GM12878 (cell line): ENCODE results near the gene FABP6. TPM values are rescaled to one million over a fixed set of nuclear protein-coding genes. Genes with fewer than 3 reads are reported as not detected.

ENCODE experiments used
- CHD2 ChIP-seq: IDR thresholded peaks from 2 replicates; pipeline ENCODE4 v1.6.1; 2011; ENCODE audit warnings: low read depth, low read length, improper control_type of control experiment, borderline replicate concordance
- GABPA ChIP-seq: IDR thresholded peaks from 2 replicates; pipeline ENCODE4 v1.6.1; 2014; ENCODE audit warnings: antibody characterized with exemption, low read depth, mild to moderate bottlenecking, inconsistent platforms
- HDAC6 ChIP-seq: fragments of 200-600 bp; sonication (generic); IDR thresholded peaks from one replicate; pipeline ENCODE4 v1.8.0; 2017; ENCODE audit warnings: antibody characterized with exemption; ENCODE audit not compliant: unreplicated experiment
- IKZF1 ChIP-seq: fragments of 450-650 bp; conservative IDR thresholded peaks from 2 replicates; pipeline ENCODE4 v1.6.1; 2017; ENCODE audit warnings: antibody characterized with exemption, mild to moderate bottlenecking
- KDM1A ChIP-seq: fragments of 200-600 bp; sonication (generic); IDR thresholded peaks from 2 replicates; pipeline ENCODE4 v1.6.1; 2016; ENCODE audit warnings: borderline replicate concordance
- MEF2B ChIP-seq: fragments of 450-650 bp; IDR thresholded peaks from 2 replicates; pipeline ENCODE4 v1.6.1; 2018; ENCODE audit warnings: mild to moderate bottlenecking, moderate library complexity; ENCODE audit not compliant: partially characterized antibody, poor library complexity, severe bottlenecking
- MTA3 ChIP-seq: IDR thresholded peaks from 2 replicates; pipeline ENCODE4 v1.6.1; 2012; ENCODE audit warnings: low read length, inconsistent platforms, borderline replicate concordance
- NFYA ChIP-seq: IDR thresholded peaks from 2 replicates; pipeline ENCODE4 v1.6.1; 2011; ENCODE audit warnings: low read depth, mild to moderate bottlenecking, low read length, improper control_type of control experiment, borderline replicate concordance
- NR2F1 ChIP-seq: fragments of 450-650 bp; conservative IDR thresholded peaks from 2 replicates; pipeline ENCODE4 v1.6.1; 2017; ENCODE audit warnings: mild to moderate bottlenecking
- NRF1 ChIP-seq: conservative IDR thresholded peaks from 2 replicates; pipeline ENCODE4 v1.6.1; 2011; ENCODE audit warnings: mild to moderate bottlenecking, low read depth, low read length, improper control_type of control experiment
- POLR2AphosphoS5 ChIP-seq: IDR thresholded peaks from 2 replicates; pipeline ENCODE4 v1.6.1; 2011; ENCODE audit warnings: mild to moderate bottlenecking, low read length, inconsistent platforms
- RB1 ChIP-seq: fragments of 450-650 bp; formaldehyde crosslinking; IDR thresholded peaks from 2 replicates; pipeline ENCODE4 v1.6.1; 2017; ENCODE audit warnings: mild to moderate bottlenecking, borderline replicate concordance
- RFX5 ChIP-seq: IDR thresholded peaks from 2 replicates; pipeline ENCODE4 v1.6.1; 2011; ENCODE audit warnings: low read depth, low read length, improper control_type of control experiment
- RUNX3 ChIP-seq: IDR thresholded peaks from 2 replicates; pipeline ENCODE4 v1.6.1; 2012; ENCODE audit warnings: low read length, inconsistent platforms
- SIN3A ChIP-seq: IDR thresholded peaks from 2 replicates; pipeline ENCODE4 v1.6.1; 2012; ENCODE audit warnings: low read depth, low read length, improper control_type of control experiment
- TCF3 ChIP-seq: IDR thresholded peaks from 2 replicates; pipeline ENCODE4 v1.6.1; 2012; ENCODE audit warnings: low read depth, mild to moderate bottlenecking, low read length, borderline replicate concordance; ENCODE audit not compliant: insufficient read depth
- ZNF384 ChIP-seq: IDR thresholded peaks from 2 replicates; pipeline ENCODE4 v1.6.1; 2012; ENCODE audit warnings: low read depth, mild to moderate bottlenecking, low read length, improper control_type of control experiment, borderline replicate concordance
- polyA plus RNA-seq, 11 experiments: library from polyadenylated mRNA; depleted of rRNA in 4 of 11; unstranded in 6 of 11; stranded (reverse) in 5 of 11; fragments of >200 nt; fragmentation: Nextera tagmentation in 4 of 11; fragmentation: Illumina TruSeq in 1 of 11; extraction: Ambion mirVana in 4 of 11; extraction: Trizol in 1 of 11; gene quantifications; 1 replicate in 1 of 11; 2 replicates in 10 of 11; pipeline versions ENCODE4 v1.2.1 to v1.2.3, GENCODE V29; 2011 to 2016; ENCODE audit warnings: inconsistent platforms in 2 of 11, missing spikeins in 2 of 11, low read depth in 1 of 11
- total RNA-seq, 4 experiments: library from RNA; depleted of rRNA in 3 of 4; stranded (reverse); fragments of >200 nt in 3 of 4; fragmentation: Illumina TruSeq in 1 of 4; extraction: Trizol in 1 of 4; gene quantifications; 2 replicates each; pipeline versions ENCODE4 v1.2.1 to v1.2.3, GENCODE V29; 2013 to 2021
- TF ChIP-seq, protein P1 (sequence below), 3 experiments: IDR thresholded peaks in 2 of 3; conservative IDR thresholded peaks in 1 of 3; 2 replicates each; pipeline ENCODE4 v1.5.1; 2011; ENCODE audit warnings: low read depth in 3 of 3, low read length in 3 of 3, mild to moderate bottlenecking in 3 of 3, control low read depth in 2 of 3, moderate library complexity in 2 of 3, inconsistent platforms in 1 of 3, mixed read lengths in 1 of 3; ENCODE audit not compliant: control insufficient read depth in 2 of 3, insufficient read depth in 1 of 3; ENCODE audit errors: extremely low read depth in 1 of 3
- TF ChIP-seq, protein P2 (sequence below): IDR thresholded peaks from 2 replicates; pipeline ENCODE4 v1.6.1; 2012; ENCODE audit warnings: improper control_type of control experiment, low read depth, low read length; ENCODE audit not compliant: insufficient replicate concordance
- TF ChIP-seq, protein P3 (sequence below): fragments of 150-350 bp; IDR thresholded peaks from 2 replicates; pipeline ENCODE4 v1.6.1; 2014; ENCODE audit warnings: mild to moderate bottlenecking, low read depth, low read length
- TF ChIP-seq, protein P4 (sequence below): fragments of 450-650 bp; IDR thresholded peaks from 2 replicates; pipeline ENCODE4 v1.6.1; 2014; ENCODE audit warnings: mild to moderate bottlenecking

FABP6 gene
- total and polyA plus RNA-seq, 10 of the 15 experiments (the other 5 are each of a cell fraction or from before 2014, with no cell fraction given) = 0.66 to 8.1 (median 2.4) TPM

DNA sequence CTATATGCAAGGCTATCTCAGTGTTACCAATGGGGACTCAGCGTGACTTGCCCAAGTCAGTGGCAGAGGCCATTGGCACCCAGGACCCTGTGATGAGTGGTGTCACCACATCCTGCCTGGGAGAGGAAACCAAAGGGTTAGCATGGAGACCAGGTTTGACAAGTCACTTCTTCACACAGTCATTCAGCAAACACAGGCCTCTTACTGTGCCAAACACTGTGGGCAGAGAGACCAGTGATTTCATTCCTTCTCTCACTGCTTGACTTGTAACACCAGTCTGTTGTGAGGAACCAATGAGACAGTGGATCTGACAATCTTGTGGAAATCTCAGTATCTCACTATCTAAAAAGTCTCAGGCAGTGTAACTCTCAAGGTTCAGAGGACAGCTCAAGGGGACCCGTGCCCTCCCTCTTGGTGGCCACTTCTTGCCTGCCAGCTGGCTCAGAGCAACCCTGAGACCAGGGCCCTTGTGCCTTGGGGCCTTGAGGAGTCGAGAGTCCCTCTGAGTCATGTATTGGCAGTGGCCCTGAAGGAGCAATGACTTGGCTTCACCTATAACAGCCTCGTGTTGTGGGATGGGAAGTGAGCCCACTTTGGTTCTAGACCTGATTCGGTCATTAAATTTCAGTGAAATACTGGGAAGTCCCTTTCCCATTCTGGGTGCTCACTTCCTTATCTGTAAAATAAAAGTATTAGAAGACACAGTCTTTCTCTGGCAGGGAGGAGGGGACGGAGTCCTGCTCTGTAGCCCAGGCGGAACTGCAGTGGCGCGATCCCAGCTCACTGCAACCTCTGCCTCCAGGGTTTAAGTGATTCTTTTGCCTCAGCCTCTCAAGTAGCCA is 1.6 kb downstream of the FABP6 start (continued):
- peak; percentile 30 for TF ChIP-seq MEF2B
- TF ChIP-seq, protein P1, sequence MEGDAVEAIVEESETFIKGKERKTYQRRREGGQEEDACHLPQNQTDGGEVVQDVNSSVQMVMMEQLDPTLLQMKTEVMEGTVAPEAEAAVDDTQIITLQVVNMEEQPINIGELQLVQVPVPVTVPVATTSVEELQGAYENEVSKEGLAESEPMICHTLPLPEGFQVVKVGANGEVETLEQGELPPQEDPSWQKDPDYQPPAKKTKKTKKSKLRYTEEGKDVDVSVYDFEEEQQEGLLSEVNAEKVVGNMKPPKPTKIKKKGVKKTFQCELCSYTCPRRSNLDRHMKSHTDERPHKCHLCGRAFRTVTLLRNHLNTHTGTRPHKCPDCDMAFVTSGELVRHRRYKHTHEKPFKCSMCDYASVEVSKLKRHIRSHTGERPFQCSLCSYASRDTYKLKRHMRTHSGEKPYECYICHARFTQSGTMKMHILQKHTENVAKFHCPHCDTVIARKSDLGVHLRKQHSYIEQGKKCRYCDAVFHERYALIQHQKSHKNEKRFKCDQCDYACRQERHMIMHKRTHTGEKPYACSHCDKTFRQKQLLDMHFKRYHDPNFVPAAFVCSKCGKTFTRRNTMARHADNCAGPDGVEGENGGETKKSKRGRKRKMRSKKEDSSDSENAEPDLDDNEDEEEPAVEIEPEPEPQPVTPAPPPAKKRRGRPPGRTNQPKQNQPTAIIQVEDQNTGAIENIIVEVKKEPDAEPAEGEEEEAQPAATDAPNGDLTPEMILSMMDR (IDR thresholded peaks at IDR 0.05 in 2 of 3, conservative IDR thresholded peaks at IDR 0.05 in 1 of 3; ENCODE audit: control insufficient read depth in 2 of 3, extremely low read depth in 1 of 3, insufficient read depth in 1 of 3, low read depth in 3 of 3, low read length in 3 of 3) = no peak
- TF ChIP-seq NRF1 = no peak
- TF ChIP-seq TCF3 = no peak
- no peak for TF ChIP-seq NFYA
- no peak for TF ChIP-seq KDM1A
- peak; percentile 72 for TF ChIP-seq IKZF1
- TF ChIP-seq RFX5 = no peak
- no peak for TF ChIP-seq MTA3
- no peak for TF ChIP-seq GABPA
- peak; percentile 23 for TF ChIP-seq RUNX3
- TF ChIP-seq CHD2 = no peak
- TF ChIP-seq, protein P2, sequence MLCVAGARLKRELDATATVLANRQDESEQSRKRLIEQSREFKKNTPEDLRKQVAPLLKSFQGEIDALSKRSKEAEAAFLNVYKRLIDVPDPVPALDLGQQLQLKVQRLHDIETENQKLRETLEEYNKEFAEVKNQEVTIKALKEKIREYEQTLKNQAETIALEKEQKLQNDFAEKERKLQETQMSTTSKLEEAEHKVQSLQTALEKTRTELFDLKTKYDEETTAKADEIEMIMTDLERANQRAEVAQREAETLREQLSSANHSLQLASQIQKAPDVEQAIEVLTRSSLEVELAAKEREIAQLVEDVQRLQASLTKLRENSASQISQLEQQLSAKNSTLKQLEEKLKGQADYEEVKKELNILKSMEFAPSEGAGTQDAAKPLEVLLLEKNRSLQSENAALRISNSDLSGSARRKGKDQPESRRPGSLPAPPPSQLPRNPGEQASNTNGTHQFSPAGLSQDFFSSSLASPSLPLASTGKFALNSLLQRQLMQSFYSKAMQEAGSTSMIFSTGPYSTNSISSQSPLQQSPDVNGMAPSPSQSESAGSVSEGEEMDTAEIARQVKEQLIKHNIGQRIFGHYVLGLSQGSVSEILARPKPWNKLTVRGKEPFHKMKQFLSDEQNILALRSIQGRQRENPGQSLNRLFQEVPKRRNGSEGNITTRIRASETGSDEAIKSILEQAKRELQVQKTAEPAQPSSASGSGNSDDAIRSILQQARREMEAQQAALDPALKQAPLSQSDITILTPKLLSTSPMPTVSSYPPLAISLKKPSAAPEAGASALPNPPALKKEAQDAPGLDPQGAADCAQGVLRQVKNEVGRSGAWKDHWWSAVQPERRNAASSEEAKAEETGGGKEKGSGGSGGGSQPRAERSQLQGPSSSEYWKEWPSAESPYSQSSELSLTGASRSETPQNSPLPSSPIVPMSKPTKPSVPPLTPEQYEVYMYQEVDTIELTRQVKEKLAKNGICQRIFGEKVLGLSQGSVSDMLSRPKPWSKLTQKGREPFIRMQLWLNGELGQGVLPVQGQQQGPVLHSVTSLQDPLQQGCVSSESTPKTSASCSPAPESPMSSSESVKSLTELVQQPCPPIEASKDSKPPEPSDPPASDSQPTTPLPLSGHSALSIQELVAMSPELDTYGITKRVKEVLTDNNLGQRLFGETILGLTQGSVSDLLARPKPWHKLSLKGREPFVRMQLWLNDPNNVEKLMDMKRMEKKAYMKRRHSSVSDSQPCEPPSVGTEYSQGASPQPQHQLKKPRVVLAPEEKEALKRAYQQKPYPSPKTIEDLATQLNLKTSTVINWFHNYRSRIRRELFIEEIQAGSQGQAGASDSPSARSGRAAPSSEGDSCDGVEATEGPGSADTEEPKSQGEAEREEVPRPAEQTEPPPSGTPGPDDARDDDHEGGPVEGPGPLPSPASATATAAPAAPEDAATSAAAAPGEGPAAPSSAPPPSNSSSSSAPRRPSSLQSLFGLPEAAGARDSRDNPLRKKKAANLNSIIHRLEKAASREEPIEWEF = no peak
- no peak for TF ChIP-seq HDAC6
- TF ChIP-seq, protein P3, sequence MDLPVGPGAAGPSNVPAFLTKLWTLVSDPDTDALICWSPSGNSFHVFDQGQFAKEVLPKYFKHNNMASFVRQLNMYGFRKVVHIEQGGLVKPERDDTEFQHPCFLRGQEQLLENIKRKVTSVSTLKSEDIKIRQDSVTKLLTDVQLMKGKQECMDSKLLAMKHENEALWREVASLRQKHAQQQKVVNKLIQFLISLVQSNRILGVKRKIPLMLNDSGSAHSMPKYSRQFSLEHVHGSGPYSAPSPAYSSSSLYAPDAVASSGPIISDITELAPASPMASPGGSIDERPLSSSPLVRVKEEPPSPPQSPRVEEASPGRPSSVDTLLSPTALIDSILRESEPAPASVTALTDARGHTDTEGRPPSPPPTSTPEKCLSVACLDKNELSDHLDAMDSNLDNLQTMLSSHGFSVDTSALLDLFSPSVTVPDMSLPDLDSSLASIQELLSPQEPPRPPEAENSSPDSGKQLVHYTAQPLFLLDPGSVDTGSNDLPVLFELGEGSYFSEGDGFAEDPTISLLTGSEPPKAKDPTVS = no peak
- TF ChIP-seq POLR2AphosphoS5 = no peak
- TF ChIP-seq ZNF384 = no peak
- TF ChIP-seq RB1 = no peak
- TF ChIP-seq, protein P4, sequence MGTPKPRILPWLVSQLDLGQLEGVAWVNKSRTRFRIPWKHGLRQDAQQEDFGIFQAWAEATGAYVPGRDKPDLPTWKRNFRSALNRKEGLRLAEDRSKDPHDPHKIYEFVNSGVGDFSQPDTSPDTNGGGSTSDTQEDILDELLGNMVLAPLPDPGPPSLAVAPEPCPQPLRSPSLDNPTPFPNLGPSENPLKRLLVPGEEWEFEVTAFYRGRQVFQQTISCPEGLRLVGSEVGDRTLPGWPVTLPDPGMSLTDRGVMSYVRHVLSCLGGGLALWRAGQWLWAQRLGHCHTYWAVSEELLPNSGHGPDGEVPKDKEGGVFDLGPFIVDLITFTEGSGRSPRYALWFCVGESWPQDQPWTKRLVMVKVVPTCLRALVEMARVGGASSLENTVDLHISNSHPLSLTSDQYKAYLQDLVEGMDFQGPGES = no peak
- TF ChIP-seq SIN3A = no peak
- TF ChIP-seq NR2F1 = no peak
